ENCODE results near the gene SHANK1. TPM values are rescaled to one million over a fixed set of nuclear protein-coding genes. Genes with fewer than 3 reads are reported as not detected.

The SHANK1 gene
- total and polyA plus RNA-seq, 2 of the 13 experiments (the other 11 are each of a cell fraction or from before 2014, with no cell fraction given), result not detected

DNA sequence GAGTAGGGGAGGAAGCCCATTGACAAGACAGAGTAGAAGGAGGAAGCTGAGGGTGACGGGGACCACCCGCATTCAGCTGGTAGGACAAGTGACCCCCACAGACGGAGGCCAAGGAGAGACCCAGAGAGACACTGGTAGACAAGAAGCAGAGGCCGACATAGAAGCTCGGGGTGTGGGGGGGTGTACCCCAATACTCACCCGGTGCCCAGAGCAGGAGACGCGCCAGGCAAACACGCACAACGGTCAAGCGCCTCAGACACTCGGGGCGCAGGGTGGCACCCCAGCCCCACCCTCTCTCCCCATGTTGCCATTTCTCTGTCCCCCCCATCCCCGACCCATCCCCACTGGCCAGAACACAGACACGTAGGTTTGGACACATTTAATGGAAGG lies 23.5 kb downstream of the SHANK1 start:
- 44% methylated on average over 8 of the region's 15 CpGs for WGBS (ENCODE audit: low lambda C conversion rate)
- no peak overlapping the region for H3K4me2 ChIP-seq (ENCODE audit: low read depth, low read length)
- in situ Hi-C loops (cut with HindIII; ENCODE audit: extremely low pct_ligation_motif_present, low pct_unique_long_range_greater_than_20kb) (no loop called here), intact Hi-C loops (cut with micrococcal nuclease; ENCODE audit: unreplicated experiment) (no loop called here)
- H3K9ac ChIP-seq (ENCODE audit: insufficient read depth, low read depth, low read length), result no peak overlapping the region
- no peak for FAIRE-seq
- no TSS peak for BruUV-seq (replicated peaks)
- H3K9me3 ChIP-seq (ENCODE audit: low read length), result no peaks in the 10 kb centered on the region
- ATAC-seq, result no peak
- DNase-seq (ENCODE audit: low spot score), result no peak
- CTCF ChIA-PET (ENCODE audit: low intra/inter-chr PET ratio, low total read pairs), result no interaction called here
- H3K4me3 ChIP-seq (replicated peaks in 1 of 3; ENCODE audit: insufficient read depth in 1 of 3, low read depth in 2 of 3, low read length in 3 of 3), result no peak overlapping the region
- TF ChIP-seq MXD3 (CRISPR knock-in tag; IDR thresholded peaks at IDR 0.05) (no peak), ZNF343 (CRISPR knock-in tag; IDR thresholded peaks at IDR 0.05) (no peak), THAP9 (CRISPR knock-in tag; IDR thresholded peaks at IDR 0.05; ENCODE audit: borderline replicate concordance) (no peak), ETV6 (CRISPR knock-in tag; conservative IDR thresholded peaks at IDR 0.05) (no peak), MED8 (CRISPR knock-in tag; IDR thresholded peaks at IDR 0.05; ENCODE audit: insufficient replicate concordance) (no peak), HNF4G (IDR thresholded peaks at IDR 0.05; ENCODE audit: borderline replicate concordance, low read depth, low read length) (no peak), HNF4G (CRISPR knock-in tag; IDR thresholded peaks at IDR 0.05; ENCODE audit: borderline replicate concordance, low read depth) (no peak), MYPOP (CRISPR knock-in tag; IDR thresholded peaks at IDR 0.05) (no peak), ZNF225 (CRISPR knock-in tag; IDR thresholded peaks at IDR 0.05) (no peak), ZFAT (CRISPR knock-in tag; conservative IDR thresholded peaks at IDR 0.05) (no peak), ZBTB7A (CRISPR knock-in tag; IDR thresholded peaks at IDR 0.05) (no peak), ZNF550 (CRISPR knock-in tag; IDR thresholded peaks at IDR 0.05; ENCODE audit: borderline replicate concordance) (no peak), RELA (CRISPR knock-in tag; IDR thresholded peaks at IDR 0.05) (no peak)
- TF ChIP-seq, protein P1, sequence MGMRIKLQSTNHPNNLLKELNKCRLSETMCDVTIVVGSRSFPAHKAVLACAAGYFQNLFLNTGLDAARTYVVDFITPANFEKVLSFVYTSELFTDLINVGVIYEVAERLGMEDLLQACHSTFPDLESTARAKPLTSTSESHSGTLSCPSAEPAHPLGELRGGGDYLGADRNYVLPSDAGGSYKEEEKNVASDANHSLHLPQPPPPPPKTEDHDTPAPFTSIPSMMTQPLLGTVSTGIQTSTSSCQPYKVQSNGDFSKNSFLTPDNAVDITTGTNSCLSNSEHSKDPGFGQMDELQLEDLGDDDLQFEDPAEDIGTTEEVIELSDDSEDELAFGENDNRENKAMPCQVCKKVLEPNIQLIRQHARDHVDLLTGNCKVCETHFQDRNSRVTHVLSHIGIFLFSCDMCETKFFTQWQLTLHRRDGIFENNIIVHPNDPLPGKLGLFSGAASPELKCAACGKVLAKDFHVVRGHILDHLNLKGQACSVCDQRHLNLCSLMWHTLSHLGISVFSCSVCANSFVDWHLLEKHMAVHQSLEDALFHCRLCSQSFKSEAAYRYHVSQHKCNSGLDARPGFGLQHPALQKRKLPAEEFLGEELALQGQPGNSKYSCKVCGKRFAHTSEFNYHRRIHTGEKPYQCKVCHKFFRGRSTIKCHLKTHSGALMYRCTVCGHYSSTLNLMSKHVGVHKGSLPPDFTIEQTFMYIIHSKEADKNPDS (CRISPR knock-in tag; IDR thresholded peaks at IDR 0.05), result no peak
- TF ChIP-seq, protein P2, sequence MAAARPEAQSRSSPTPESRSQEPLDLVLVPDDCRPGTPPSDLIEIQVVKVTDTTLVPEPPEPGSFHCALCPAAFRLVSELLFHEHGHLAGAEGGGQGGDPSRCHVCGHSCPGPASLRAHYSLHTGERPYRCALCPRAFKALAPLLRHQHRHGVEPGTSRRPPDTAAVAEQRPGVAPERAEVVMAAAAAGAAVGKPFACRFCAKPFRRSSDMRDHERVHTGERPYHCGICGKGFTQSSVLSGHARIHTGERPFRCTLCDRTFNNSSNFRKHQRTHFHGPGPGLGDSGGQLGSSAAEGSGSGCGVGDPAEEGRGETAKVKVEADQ (CRISPR knock-in tag; IDR thresholded peaks at IDR 0.05; ENCODE audit: borderline replicate concordance), result no peak
- peaks cover 2 to 6% of the 10 kb centered on the region in 2 experiments; a peak in 4 of 5 replicates for H3K27me3 ChIP-seq (ENCODE audit: control insufficient read depth in 1 of 2, insufficient read depth in 2 of 2, low read length in 2 of 2)
- no peaks in the 10 kb centered on the region for H4K20me1 ChIP-seq (ENCODE audit: insufficient read depth, low read length)
- H3K4me1 ChIP-seq (ENCODE audit: insufficient read depth, low read length), result no peaks in the 10 kb centered on the region
- no peak overlapping the region for H3K27ac ChIP-seq (ENCODE audit: extremely low read length, insufficient read depth, low read length)
- no peak overlapping the region for H2AFZ ChIP-seq (ENCODE audit: low read length)
- POLR2A ChIA-PET, result no interaction called here
- no peaks in the 10 kb centered on the region for H3K36me3 ChIP-seq (replicated peaks in 1 of 2; ENCODE audit: control insufficient read depth in 1 of 2, insufficient read depth in 2 of 2, low read length in 2 of 2)
- no peaks in the 10 kb centered on the region for H3K79me2 ChIP-seq (ENCODE audit: insufficient read depth, low read length)

Measured in HepG2 (cell line).